Type B pancreatic cell (in vitro differentiated cells): Measurements from ENCODE around the gene IRF3. TPM values are rescaled to one million over a fixed set of nuclear protein-coding genes. Genes with fewer than 3 reads are reported as not detected.

Source experiments
- DNase-seq: peaks from one replicate; pipeline ENCODE4 v3.0.0; 2021; ENCODE audit warnings: mixed read lengths; ENCODE audit not compliant: unreplicated experiment; ENCODE audit errors: extremely low spot score
- H3K27ac Mint-ChIP-seq: 2 replicates; pipeline ENCODE4 v1.8.0; 2021; ENCODE audit warnings: mild to moderate bottlenecking, mixed read lengths
- H3K27me3 Mint-ChIP-seq: 2 replicates; pipeline ENCODE4 v1.8.0; 2021; ENCODE audit warnings: mixed read lengths
- H3K36me3 Mint-ChIP-seq: 2 replicates; pipeline ENCODE4 v1.8.0; 2021; ENCODE audit warnings: mixed read lengths
- H3K4me1 Mint-ChIP-seq: one replicate; pipeline ENCODE4 v1.8.0; 2021; ENCODE audit warnings: mixed read lengths; ENCODE audit not compliant: unreplicated experiment
- H3K4me3 Mint-ChIP-seq: 2 replicates; pipeline ENCODE4 v1.8.0; 2021; ENCODE audit warnings: mild to moderate bottlenecking, mixed read lengths
- H3K9me3 Mint-ChIP-seq: 2 replicates; pipeline ENCODE4 v1.8.0; 2021; ENCODE audit warnings: mixed read lengths
- long read RNA-seq: library from polyadenylated mRNA; unstranded; transcript quantifications from one replicate; pipeline ENCODE4 v2.0.0, GENCODE V29; 2020
- total RNA-seq: library from RNA; stranded (reverse); gene quantifications from 2 replicates; pipeline ENCODE4 v1.2.1, GENCODE V29; 2021; ENCODE audit warnings: low replicate concordance
- TF ChIP-seq, protein P1 (sequence below): fragments of 200-600 bp; sonication (generic); conservative IDR thresholded peaks from 2 replicates; pipeline ENCODE4 v1.5.0; 2021; ENCODE audit warnings: antibody characterized with exemption, mild to moderate bottlenecking

The IRF3 gene
- 81.4 and 86.6 TPM in 2 replicates for total RNA-seq
- long read RNA-seq, transcript IRF3-203 (8 exons, 1,613 nt), result major isoform, 18 of 36 reads
- long read RNA-seq, partial matches to known transcripts, result 2 of 36 reads
- long read RNA-seq, other reads (novel, unspliced or antisense), result 14 of 36 reads

DNA sequence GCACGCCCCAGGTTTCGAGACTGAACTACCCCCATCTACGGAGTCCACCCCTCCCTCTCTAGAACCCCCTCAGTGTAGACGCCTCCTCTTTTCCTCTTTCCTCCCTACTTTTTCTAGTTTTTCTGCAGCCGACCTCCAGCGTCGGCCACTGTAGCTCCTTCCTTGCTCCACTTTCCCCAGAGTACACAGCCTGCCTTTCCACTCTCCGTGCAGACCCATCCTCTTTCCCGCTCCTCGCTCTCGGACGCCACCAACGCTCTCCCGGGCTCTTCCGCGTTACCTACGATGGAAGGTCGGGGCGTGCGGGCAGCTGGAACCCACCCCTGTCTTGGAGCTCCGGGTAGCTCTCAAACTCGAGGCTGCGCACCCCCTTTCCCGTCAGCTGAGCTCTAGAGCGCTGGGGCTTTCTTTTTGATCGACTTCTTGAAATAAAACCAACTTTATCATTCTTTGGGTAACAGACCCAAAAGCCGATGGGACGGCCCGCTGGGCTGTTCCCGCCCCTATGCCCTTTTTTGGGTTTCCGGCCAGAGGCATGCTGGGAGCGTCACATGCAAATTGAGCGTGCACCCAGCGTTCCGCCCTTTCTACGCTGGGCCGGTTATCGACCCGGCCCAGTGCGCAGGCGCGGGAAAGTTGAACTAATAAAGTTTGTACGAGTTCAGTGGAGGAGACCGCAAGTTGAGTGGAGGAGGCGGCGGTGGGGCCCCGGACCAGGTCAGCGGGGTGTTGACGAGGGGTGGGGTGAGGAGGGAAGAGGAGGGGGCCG lies at the start of gene IRF3, which contains the start of gene BCL2L12:
Gene IRF3, minus strand, starts transcription at position 507 of the 769 bp plus-strand sequence. CDS start 1,019 bp downstream, outside the sequence.
Gene BCL2L12, plus strand, starts transcription at position 583 of the 769 bp plus-strand sequence. CDS start 760 bp downstream, outside the sequence.
- Mint-ChIP-seq H3K36me3 (peaks cover 4% of the 10 kb centered on the region), H3K27me3 (no peaks in the 10 kb centered on the region), H3K9me3 (no peaks in the 10 kb centered on the region), H3K4me3 (peak within 1 kb of the TSS; percentile 99), H3K4me1 (peaks cover 22% of the 10 kb centered on the region), H3K27ac (peak within 1 kb of the TSS; percentile 97)
- TF ChIP-seq, protein P1, sequence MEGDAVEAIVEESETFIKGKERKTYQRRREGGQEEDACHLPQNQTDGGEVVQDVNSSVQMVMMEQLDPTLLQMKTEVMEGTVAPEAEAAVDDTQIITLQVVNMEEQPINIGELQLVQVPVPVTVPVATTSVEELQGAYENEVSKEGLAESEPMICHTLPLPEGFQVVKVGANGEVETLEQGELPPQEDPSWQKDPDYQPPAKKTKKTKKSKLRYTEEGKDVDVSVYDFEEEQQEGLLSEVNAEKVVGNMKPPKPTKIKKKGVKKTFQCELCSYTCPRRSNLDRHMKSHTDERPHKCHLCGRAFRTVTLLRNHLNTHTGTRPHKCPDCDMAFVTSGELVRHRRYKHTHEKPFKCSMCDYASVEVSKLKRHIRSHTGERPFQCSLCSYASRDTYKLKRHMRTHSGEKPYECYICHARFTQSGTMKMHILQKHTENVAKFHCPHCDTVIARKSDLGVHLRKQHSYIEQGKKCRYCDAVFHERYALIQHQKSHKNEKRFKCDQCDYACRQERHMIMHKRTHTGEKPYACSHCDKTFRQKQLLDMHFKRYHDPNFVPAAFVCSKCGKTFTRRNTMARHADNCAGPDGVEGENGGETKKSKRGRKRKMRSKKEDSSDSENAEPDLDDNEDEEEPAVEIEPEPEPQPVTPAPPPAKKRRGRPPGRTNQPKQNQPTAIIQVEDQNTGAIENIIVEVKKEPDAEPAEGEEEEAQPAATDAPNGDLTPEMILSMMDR, result no peak
- DNase-seq, result peak; percentile 97

DNA sequence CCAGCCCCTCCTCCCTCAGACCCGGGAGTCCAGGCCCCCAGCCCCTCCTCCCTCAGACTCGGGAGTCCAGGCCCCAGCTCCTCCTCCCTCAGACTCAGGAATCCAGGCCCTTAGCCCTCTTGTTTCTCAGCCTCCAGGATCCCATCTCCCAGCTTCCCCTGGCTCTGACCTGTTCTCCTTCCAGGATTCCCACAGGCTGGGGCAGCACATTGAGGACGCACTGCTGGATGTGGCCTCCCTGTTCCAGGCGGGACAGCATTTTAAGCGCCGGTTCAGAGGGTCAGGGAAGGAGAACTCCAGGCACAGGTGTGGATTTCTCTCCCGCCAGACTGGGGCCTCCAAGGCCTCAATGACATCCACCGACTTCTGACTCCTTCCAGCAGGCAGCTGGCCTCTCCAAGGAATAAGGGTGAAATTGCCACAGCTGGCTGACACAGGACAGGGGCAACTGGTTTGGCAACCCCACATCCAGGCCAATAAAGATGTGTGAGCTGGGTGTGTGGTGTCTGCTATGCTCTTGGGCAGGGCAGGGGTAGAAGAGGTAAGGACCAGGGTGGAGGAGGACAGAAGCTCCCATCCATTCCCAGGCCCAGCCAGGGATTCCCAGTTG lies 47.7 kb upstream of the IRF3 start:
- Mint-ChIP-seq H3K36me3 (peaks cover 9% of the 10 kb centered on the region), H3K9me3 (no peaks in the 10 kb centered on the region), H3K4me3 (no peak overlapping the region), H3K27ac (no peak overlapping the region), H3K4me1 (peaks cover 5% of the 10 kb centered on the region), H3K27me3 (no peaks in the 10 kb centered on the region)
- no peak for DNase-seq
- TF ChIP-seq, protein P1, result no peak

GRCh38 chr19:49712397-49712859 lies 46.8 kb upstream of the IRF3 start:
- Mint-ChIP-seq H3K36me3 (peaks cover 9% of the 10 kb centered on the region), H3K27ac (no peak overlapping the region), H3K9me3 (no peaks in the 10 kb centered on the region), H3K4me1 (peaks cover 2% of the 10 kb centered on the region), H3K27me3 (no peaks in the 10 kb centered on the region), H3K4me3 (no peak overlapping the region)
- TF ChIP-seq, protein P1, result no peak
- no peak for DNase-seq

DNA sequence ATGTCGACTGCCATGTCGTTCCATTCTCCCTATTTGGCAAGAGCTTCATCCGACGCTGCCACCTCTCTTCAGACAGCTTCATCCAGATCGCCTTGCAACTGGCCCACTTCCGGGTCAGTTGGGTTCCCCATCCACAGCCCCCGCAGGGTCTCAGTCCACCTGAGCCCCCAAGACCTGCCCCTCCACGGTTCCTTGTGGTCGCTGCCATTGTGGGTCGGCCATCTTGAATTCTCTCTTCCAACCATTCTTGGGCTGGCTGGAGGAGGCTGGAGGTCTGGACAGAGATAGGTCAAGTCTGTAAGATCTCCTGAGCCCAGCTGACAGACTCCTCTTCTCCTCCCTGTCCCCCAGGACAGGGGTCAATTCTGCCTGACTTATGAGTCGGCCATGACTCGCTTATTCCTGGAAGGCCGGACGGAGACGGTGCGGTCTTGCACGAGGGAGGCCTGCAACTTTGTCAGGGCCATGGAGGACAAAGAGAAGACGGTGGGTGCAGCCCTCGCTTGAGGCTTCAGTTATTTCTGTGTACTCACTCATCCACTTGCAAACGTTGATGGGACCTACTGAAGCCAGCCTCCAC lies 44.8 kb upstream of the IRF3 start:
- H3K36me3 Mint-ChIP-seq, result peaks cover 9% of the 10 kb centered on the region
- H3K9me3 Mint-ChIP-seq, result no peaks in the 10 kb centered on the region
- H3K27ac Mint-ChIP-seq, result no peak overlapping the region
- no peak overlapping the region for H3K4me3 Mint-ChIP-seq
- no peak for DNase-seq
- TF ChIP-seq, protein P1, result no peak
- no peaks in the 10 kb centered on the region for H3K4me1 Mint-ChIP-seq
- H3K27me3 Mint-ChIP-seq, result no peaks in the 10 kb centered on the region

GRCh38 chr19:49705919-49706318 lies 40.3 kb upstream of the IRF3 start:
- no peak for DNase-seq
- H3K4me1 Mint-ChIP-seq, result no peaks in the 10 kb centered on the region
- no peak overlapping the region for H3K27ac Mint-ChIP-seq
- H3K27me3 Mint-ChIP-seq, result no peaks in the 10 kb centered on the region
- TF ChIP-seq, protein P1, result no peak
- peaks cover 5% of the 10 kb centered on the region for H3K36me3 Mint-ChIP-seq
- no peak overlapping the region for H3K4me3 Mint-ChIP-seq
- H3K9me3 Mint-ChIP-seq, result no peaks in the 10 kb centered on the region
